T-cell (primary cell): ENCODE results near the gene SYT14. TPM values are rescaled to one million over a fixed set of nuclear protein-coding genes. Genes with fewer than 3 reads are reported as not detected.
"Not testable (repeated sequence)": the region's sequence is repeated elsewhere in the genome, so short reads cannot be mapped to it uniquely, and the experiment has no call there.

Experiments used
- ATAC-seq, 4 experiments: fragments of 200-7000 bp in 3 of 4; fragments of 150-1000 bp in 1 of 4; cut with Tn5 transposase; replicated peaks in 1 of 4; 1 replicate in 3 of 4; 2 replicates in 1 of 4; pipeline ENCODE4 v1.10.0; 2021; ENCODE audit warnings: moderate library complexity in 3 of 4, mild to moderate bottlenecking in 2 of 4, moderate number of reproducible peaks in 1 of 4
- CTCF ChIA-PET, 2 donors: fragments of 300-600 bp; sonication (Branson Sonifier 250); formaldehyde crosslinking; loops; one replicate each; lab custom pipeline; 2022; ENCODE audit warnings: antibody characterized with exemption in 2 of 2; lab: Charles Lee
- POLR2A ChIA-PET, 2 donors: fragments of 300-600 bp; sonication (Branson Sonifier 250); formaldehyde crosslinking; loops; one replicate each; lab custom pipeline; 2022; ENCODE audit warnings: antibody characterized with exemption in 2 of 2; lab: Charles Lee
- DNase-seq, 35 experiments: peaks; one replicate each; pipeline versions ENCODE4 v3.0.0 to v3.0.0-alpha.2; 2013 to 2023
- H3K27ac ChIP-seq: one replicate; pipeline ENCODE4 v1.5.1; 2013; ENCODE audit warnings: low read length
- H3K27me3 ChIP-seq, 2 experiments: replicated peaks in 1 of 2; 1 replicate in 1 of 2; 2 replicates in 1 of 2; pipeline versions ENCODE4 v1.6.1 to v1.7.0; 2013; ENCODE audit warnings: low read length in 1 of 2, mixed read lengths in 1 of 2; ENCODE audit not compliant: control insufficient read depth in 2 of 2, insufficient read depth in 2 of 2; ENCODE audit errors: extremely low read depth in 1 of 2
- H3K36me3 ChIP-seq, 2 donors: 1 replicate in 1 of 2; 2 replicates in 1 of 2; pipeline versions ENCODE4 v1.6.1 to v1.7.0; 2013; ENCODE audit warnings: low read length in 1 of 2; ENCODE audit not compliant: control insufficient read depth in 2 of 2, insufficient read depth in 1 of 2; ENCODE audit errors: extremely low read depth in 1 of 2
- H3K4me1 ChIP-seq, 2 experiments: 1 replicate in 1 of 2; 2 replicates in 1 of 2; pipeline versions ENCODE4 v1.6.1 to v1.7.0; 2013; ENCODE audit warnings: low read length in 2 of 2, mixed read lengths in 1 of 2; ENCODE audit not compliant: insufficient read depth in 2 of 2, control insufficient read depth in 1 of 2; ENCODE audit errors: extremely low read depth in 1 of 2
- H3K4me3 ChIP-seq, 2 donors: 1 replicate in 1 of 2; 2 replicates in 1 of 2; pipeline versions ENCODE4 v1.5.1 to v1.7.0; 2013; ENCODE audit warnings: mild to moderate bottlenecking in 2 of 2, low read length in 1 of 2, moderate library complexity in 1 of 2; ENCODE audit not compliant: control insufficient read depth in 1 of 2; ENCODE audit errors: extremely low read depth in 1 of 2
- H3K9me3 ChIP-seq: 2 replicates; pipeline ENCODE4 v1.7.0; 2013
- H3K27ac Mint-ChIP-seq, 2 donors: one replicate each; pipeline ENCODE4 v1.8.0; 2020 to 2021; ENCODE audit warnings: mild to moderate bottlenecking in 2 of 2, mixed read lengths in 2 of 2
- H3K27me3 Mint-ChIP-seq, 2 donors: one replicate each; pipeline ENCODE4 v1.8.0; 2021 to 2022; ENCODE audit warnings: mixed read lengths in 2 of 2
- H3K36me3 Mint-ChIP-seq: one replicate; pipeline ENCODE4 v1.8.0; 2021; ENCODE audit warnings: mixed read lengths
- H3K4me1 Mint-ChIP-seq, 3 donors: one replicate each; pipeline ENCODE4 v1.8.0; 2020 to 2022; ENCODE audit warnings: mixed read lengths in 3 of 3, mild to moderate bottlenecking in 1 of 3
- H3K4me3 Mint-ChIP-seq, 3 donors: one replicate each; pipeline ENCODE4 v1.8.0; 2020 to 2022; ENCODE audit warnings: mild to moderate bottlenecking in 3 of 3, mixed read lengths in 3 of 3, moderate library complexity in 3 of 3
- H3K9me3 Mint-ChIP-seq, 3 donors: one replicate each; pipeline ENCODE4 v1.8.0; 2020 to 2022; ENCODE audit warnings: mixed read lengths in 3 of 3
- WGBS: methylation state at CpG from one replicate; pipeline ENCODE4 v1.1.5; 2013; ENCODE audit warnings: missing lambda C conversion rate; ENCODE audit not compliant: insufficient coverage; 5-methylcytosine and 5-hydroxymethylcytosine counted together
- total RNA-seq, 35 experiments: library from RNA in 6 of 35; stranded (reverse) in 6 of 35; fragments of 120-200 nt in 1 of 35; gene quantifications; one replicate each; pipeline versions ENCODE4 v1.2.1 to v1.2.4 and lab custom pipeline; 2013 to 2026

SYT14 gene
- total RNA-seq, 5 donors from 2014 or later (not counting 1 experiment from before 2014, with no cell fraction given): not detected

DNA sequence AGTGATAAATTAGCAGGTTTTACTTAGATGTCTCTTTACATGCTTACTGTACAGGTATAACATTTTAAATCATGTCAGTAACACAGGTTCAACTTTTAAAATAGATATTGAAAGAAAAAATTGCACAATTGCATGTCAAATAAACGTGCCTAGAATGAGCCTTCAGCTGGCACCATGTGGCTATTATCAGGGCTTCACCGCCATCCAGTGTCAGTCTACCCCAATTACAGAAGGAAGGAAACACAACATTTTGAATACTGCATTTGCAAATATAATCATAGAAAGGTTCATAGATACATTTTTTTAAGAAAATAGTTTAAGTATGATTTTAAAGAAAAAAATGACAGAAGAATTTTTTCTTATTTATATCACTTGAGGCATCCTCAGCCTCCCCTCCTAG lies 247.0 kb downstream of the SYT14 start:
- no peak overlapping the region for H3K4me3 Mint-ChIP-seq
- H3K4me1 ChIP-seq: no peaks in the 10 kb centered on the region
- no peak overlapping the region for H3K27ac Mint-ChIP-seq
- H3K27me3 ChIP-seq: peaks cover 0 to 5% of the 10 kb centered on the region in 2 experiments
- ChIA-PET POLR2A (interaction anchor here in 1 of 2 donors (0.6 kb wide), 1 partner anchor 59 kb away, joined by 4 read pairs; no protein-coding TSS in a partner anchor), CTCF (no interaction called here)
- no CpG with 5 or more reads among the region's 2 CpGs for WGBS
- peaks cover 7 to 12% of the 10 kb centered on the region in 2 donors for H3K27me3 Mint-ChIP-seq
- no peak overlapping the region for H3K4me3 ChIP-seq
- no peak for DNase-seq
- no peaks in the 10 kb centered on the region for H3K36me3 Mint-ChIP-seq
- H3K9me3 Mint-ChIP-seq: no peaks in the 10 kb centered on the region
- no peaks in the 10 kb centered on the region for H3K36me3 ChIP-seq
- no peaks in the 10 kb centered on the region for H3K4me1 Mint-ChIP-seq
- H3K27ac ChIP-seq: no peak overlapping the region
- no peaks in the 10 kb centered on the region for H3K9me3 ChIP-seq
- ATAC-seq: no peak

DNA sequence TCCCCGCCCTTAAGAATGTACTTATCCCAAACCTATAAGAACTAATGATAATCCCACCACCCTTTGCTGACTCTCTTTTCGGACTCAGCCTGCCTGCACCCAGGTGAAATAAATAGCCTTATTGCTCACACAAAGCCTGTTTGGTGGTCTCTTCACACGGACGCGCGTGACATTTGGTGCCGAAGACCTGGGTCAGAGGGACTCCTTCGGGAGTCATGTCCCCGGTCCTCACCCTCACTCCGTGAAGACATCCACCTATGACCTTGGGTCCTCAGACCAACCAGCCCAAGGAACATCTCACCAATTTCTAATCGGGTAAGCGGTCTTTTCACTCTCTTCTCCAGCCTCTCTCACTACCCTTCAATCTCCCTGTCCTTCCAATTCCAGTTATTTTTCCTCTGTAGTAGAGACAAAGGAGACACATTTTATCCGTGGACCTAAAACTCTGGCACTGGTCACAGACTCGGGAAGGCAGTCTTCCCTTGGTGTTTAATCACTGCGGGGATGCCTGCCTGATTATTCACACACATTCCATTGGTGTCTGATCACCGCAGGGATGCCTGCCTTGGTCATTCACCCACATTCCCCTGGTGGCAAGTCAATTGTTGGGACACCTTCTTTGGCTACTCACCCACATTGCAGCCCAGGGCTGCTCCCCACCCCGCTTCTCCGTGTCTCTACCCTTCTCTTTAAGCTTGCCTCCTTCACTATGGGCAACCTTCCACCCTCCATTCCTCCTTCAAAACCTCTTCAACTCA lies 250.0 kb downstream of the SYT14 start:
- H3K27ac ChIP-seq, H3K27me3 Mint-ChIP-seq, H3K4me3 ChIP-seq, H3K4me3 Mint-ChIP-seq, CTCF ChIA-PET, H3K27ac Mint-ChIP-seq, H3K36me3 ChIP-seq, H3K9me3 Mint-ChIP-seq, H3K36me3 Mint-ChIP-seq, ATAC-seq, DNase-seq, H3K4me1 ChIP-seq, H3K27me3 ChIP-seq, POLR2A ChIA-PET, H3K4me1 Mint-ChIP-seq, H3K9me3 ChIP-seq: not testable (repeated sequence)
- 79% methylated on average over 14 of the region's 18 CpGs for WGBS

DNA sequence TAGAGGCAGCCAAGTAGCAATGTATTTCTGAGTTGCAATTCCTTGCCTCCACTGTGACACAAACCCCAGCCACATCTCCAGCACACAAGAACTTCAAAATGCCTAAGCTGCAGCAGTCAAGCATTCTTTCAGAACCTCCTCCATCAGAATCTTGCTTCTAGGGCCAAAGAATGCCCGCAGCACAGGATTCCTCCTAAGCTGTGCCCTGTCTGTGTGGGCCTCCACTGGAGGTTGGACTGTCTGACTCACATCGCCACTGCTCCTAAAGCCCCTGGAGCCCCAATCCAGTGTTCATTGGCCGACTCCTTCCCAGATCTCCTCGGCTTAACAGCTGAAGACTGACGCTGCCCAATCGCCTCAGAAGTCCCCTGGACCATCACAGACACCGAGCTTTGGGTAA lies 251.4 kb downstream of the SYT14 start:
- no peak for DNase-seq
- ATAC-seq: no peak
- 83% methylated on average over 2 of the region's 7 CpGs for WGBS
- no peaks in the 10 kb centered on the region for H3K36me3 Mint-ChIP-seq
- H3K4me1 Mint-ChIP-seq: no peaks in the 10 kb centered on the region
- no peak overlapping the region for H3K27ac Mint-ChIP-seq
- no peak overlapping the region for H3K27ac ChIP-seq
- ChIA-PET POLR2A (no interaction called here), CTCF (no interaction called here)
- no peaks in the 10 kb centered on the region for H3K36me3 ChIP-seq
- no peaks in the 10 kb centered on the region for H3K9me3 ChIP-seq
- peaks cover 0 to 3% of the 10 kb centered on the region in 2 donors for H3K27me3 Mint-ChIP-seq
- H3K4me3 ChIP-seq: no peak overlapping the region
- peaks cover 0 to 7% of the 10 kb centered on the region in 2 experiments for H3K27me3 ChIP-seq
- no peak overlapping the region for H3K4me3 Mint-ChIP-seq
- no peaks in the 10 kb centered on the region for H3K4me1 ChIP-seq
- H3K9me3 Mint-ChIP-seq: no peaks in the 10 kb centered on the region

DNA sequence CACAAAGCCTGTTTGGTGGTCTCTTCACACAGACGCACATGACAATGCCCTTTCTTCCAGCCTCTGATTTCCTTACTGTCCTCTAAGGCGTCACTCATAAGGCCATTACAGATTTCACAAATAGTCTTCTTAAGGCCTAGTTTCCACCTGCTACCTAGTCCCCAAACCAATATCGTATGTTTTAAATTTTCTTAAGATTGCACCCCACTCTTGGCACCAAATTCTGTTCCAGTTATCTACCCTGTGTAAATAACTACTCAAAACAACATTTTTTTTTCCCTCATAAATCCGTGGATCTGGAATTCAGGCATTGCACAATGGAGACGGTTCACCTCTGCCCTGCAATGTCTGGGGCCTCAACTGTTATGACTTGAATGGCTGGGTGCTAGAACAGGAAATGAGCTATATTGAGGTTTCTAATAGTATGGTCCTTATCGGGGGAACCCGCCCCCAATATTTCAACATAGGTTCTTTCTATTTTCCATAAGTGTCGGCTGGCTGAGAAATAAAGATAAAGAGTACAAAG lies 257.7 kb downstream of the SYT14 start:
- H3K4me3 Mint-ChIP-seq: no peak overlapping the region
- no peaks in the 10 kb centered on the region for H3K36me3 Mint-ChIP-seq
- no peak overlapping the region for H3K4me3 ChIP-seq
- POLR2A ChIA-PET: no interaction called here
- no peak overlapping the region for H3K27ac Mint-ChIP-seq
- CTCF ChIA-PET: no interaction called here
- peaks cover 0 to 9% (median 8%) of the 10 kb centered on the region in 3 donors for H3K9me3 Mint-ChIP-seq
- no peak overlapping the region for H3K27ac ChIP-seq
- WGBS: 86% methylated on average over 3 of the region's 8 CpGs
- no peaks in the 10 kb centered on the region for H3K4me1 ChIP-seq
- H3K36me3 ChIP-seq: no peaks in the 10 kb centered on the region
- no peak for DNase-seq
- peaks cover 4 to 6% of the 10 kb centered on the region in 2 donors for H3K27me3 Mint-ChIP-seq
- ATAC-seq: no peak
- H3K27me3 ChIP-seq: peaks cover 0 to 2% of the 10 kb centered on the region in 2 experiments
- no peaks in the 10 kb centered on the region for H3K9me3 ChIP-seq
- H3K4me1 Mint-ChIP-seq: no peaks in the 10 kb centered on the region

DNA sequence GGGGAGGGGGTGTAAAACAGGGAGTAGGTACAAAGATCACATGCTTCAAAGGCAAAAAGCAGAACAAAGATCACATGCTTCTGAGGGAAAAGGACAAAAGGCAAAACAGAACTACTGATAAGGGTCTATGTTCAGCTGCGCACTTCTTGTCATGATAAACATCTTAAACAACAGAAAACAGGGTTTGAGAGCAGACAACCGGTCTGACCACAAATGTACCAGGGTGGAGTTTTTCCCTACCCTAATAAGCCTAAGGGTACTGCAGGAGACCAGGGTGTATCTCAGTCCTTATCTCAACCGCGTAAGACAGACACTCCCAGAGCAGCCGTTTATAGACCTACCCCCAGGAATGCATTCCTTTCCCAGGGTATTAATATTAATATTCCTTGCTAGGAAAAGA lies 258.2 kb downstream of the SYT14 start:
- H3K27ac ChIP-seq, H3K4me3 ChIP-seq, H3K4me3 Mint-ChIP-seq, ATAC-seq, H3K27ac Mint-ChIP-seq, H3K9me3 Mint-ChIP-seq, POLR2A ChIA-PET, H3K9me3 ChIP-seq, H3K4me1 ChIP-seq, H3K4me1 Mint-ChIP-seq, DNase-seq, H3K27me3 ChIP-seq, CTCF ChIA-PET, H3K27me3 Mint-ChIP-seq, H3K36me3 ChIP-seq, H3K36me3 Mint-ChIP-seq: not testable (repeated sequence)
- no CpG with 5 or more reads among the region's 5 CpGs for WGBS

DNA sequence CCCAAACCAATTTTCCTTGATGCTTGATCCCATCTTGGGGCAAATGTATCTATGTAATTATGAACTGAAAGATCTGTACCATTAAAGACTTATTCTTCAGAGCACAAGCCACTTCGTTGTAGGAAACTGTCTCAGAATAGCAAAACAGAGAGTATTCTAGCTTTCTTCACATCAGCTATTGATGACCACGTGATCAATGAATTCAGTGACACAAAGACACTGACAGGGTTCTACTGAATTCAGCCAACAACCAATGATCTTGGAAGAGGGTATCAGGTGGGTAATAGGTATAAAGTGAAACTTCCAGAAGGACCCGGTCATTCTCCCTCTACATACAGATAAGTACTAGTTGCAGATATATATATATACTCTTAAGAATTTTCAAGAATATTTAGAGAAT lies 260.8 kb downstream of the SYT14 start:
- no peaks in the 10 kb centered on the region for H3K36me3 Mint-ChIP-seq
- POLR2A ChIA-PET: no interaction called here
- CTCF ChIA-PET: no interaction called here
- ATAC-seq: no peak
- no peaks in the 10 kb centered on the region for H3K9me3 ChIP-seq
- H3K4me1 ChIP-seq: no peaks in the 10 kb centered on the region
- H3K27me3 Mint-ChIP-seq: peaks cover 6 to 9% of the 10 kb centered on the region in 2 donors
- H3K27ac Mint-ChIP-seq: no peak overlapping the region
- H3K27ac ChIP-seq: no peak overlapping the region
- H3K36me3 ChIP-seq: no peaks in the 10 kb centered on the region
- WGBS: 100% methylated on average over 1 of the region's 3 CpGs
- H3K27me3 ChIP-seq: no peaks in the 10 kb centered on the region
- peaks cover 0 to 9% (median 8%) of the 10 kb centered on the region in 3 donors for H3K9me3 Mint-ChIP-seq
- DNase-seq: no peak
- no peak overlapping the region for H3K4me3 ChIP-seq
- H3K4me1 Mint-ChIP-seq: no peaks in the 10 kb centered on the region
- no peak overlapping the region for H3K4me3 Mint-ChIP-seq
